Right lobe of liver (tissue), 6 donors: ENCODE measurements around the gene HTD2. TPM values are rescaled to one million over a fixed set of nuclear protein-coding genes. Genes with fewer than 3 reads are reported as not detected.
"Not testable (repeated sequence)": the region's sequence is repeated elsewhere in the genome, so short reads cannot be mapped to it uniquely, and the experiment has no call there.

Experiments used
- ATAC-seq, 4 donors: fragments of 200-7000 bp; cut with Tn5 transposase; one replicate each; pipeline ENCODE4 v1.9.1; 2020; ENCODE audit warnings: mild to moderate bottlenecking in 4 of 4, moderate library complexity in 4 of 4
- DNase-seq, 3 donors: peaks; one replicate each; pipeline ENCODE4 v3.0.0-alpha.2; 2020
- H3K27ac ChIP-seq, 3 donors: fragments of 200-600 bp; one replicate each; pipeline ENCODE4 v1.8.0; 2022
- H3K27me3 ChIP-seq, 2 donors: fragments of 200-600 bp; one replicate each; pipeline ENCODE4 v1.8.0; 2022
- H3K36me3 ChIP-seq, 4 donors: fragments of 200-600 bp; sonication (generic) in 1 of 4; one replicate each; pipeline versions ENCODE4 v1.5.1 to v1.8.0; 2017 to 2022; ENCODE audit warnings: control low read depth in 1 of 4
- H3K4me1 ChIP-seq, 4 donors: fragments of 200-600 bp; sonication (generic) in 1 of 4; one replicate each; pipeline versions ENCODE4 v1.5.1 to v1.8.0; 2017 to 2022; ENCODE audit warnings: control low read depth in 1 of 4
- H3K4me3 ChIP-seq, 3 donors: fragments of 200-600 bp; one replicate each; pipeline ENCODE4 v1.8.0; 2022
- H3K9me3 ChIP-seq, 4 donors: fragments of 200-600 bp; sonication (generic) in 1 of 4; one replicate each; pipeline versions ENCODE4 v1.5.1 to v1.8.0; 2017 to 2022; ENCODE audit warnings: control low read depth in 1 of 4
- CTCF ChIP-seq, 4 donors: fragments of 200-600 bp in 3 of 4; fragments of 450-650 bp in 1 of 4; IDR thresholded peaks; one replicate each; pipeline versions ENCODE4 v1.5.1 to v1.8.0; 2016 to 2022; ENCODE audit warnings: antibody characterized with exemption in 4 of 4, mild to moderate bottlenecking in 2 of 4
- POLR2A ChIP-seq: fragments of 450-650 bp; IDR thresholded peaks from one replicate; pipeline ENCODE4 v1.6.1; 2017; ENCODE audit warnings: antibody characterized with exemption, mild to moderate bottlenecking
- WGBS: methylation state at CpG from one replicate; pipeline ENCODE4 v1.1.6; 2018; ENCODE audit warnings: low coverage, low lambda C conversion rate; ENCODE audit not compliant: insufficient coverage; ENCODE audit errors: missing lambda C conversion rate; 5-methylcytosine and 5-hydroxymethylcytosine counted together
- intact Hi-C, 2 donors: fragments of 100-400 bp; cut with DNase I; formaldehyde crosslinking; loops; one replicate each; pipeline versions ENCODE4 v1.11.2 to v1.14.1; 2022
- total RNA-seq, 6 experiments: library from RNA; depleted of rRNA in 2 of 6; stranded (reverse); fragments of >200 nt in 2 of 6; fragmentation: NEBNext Ultra II Directional in 3 of 6; extraction: Animal tissue kit (Norgen Biotek cat#: 25700) in 3 of 6; gene quantifications; one replicate each; pipeline versions ENCODE4 v1.1.0 to v1.2.4, GENCODE V29; 2016 to 2023
- donor health status: DM: no; HTN: yes; CAD: no.
- donor health status: DM: no; HTN: no; CAD: no.
- donor health status: DM: no; HTN: no; CAD: no.
- donor health status: DM: no; HTN: yes; CAD: no.
- donor health status: DM: no; HTN: yes; CAD: no.

HTD2 gene
- total RNA-seq, 6 experiments from 2014 or later = 6.1 to 9.9 (median 8.5) TPM

- H3K36me3 ChIP-seq = peaks cover 0 to 45% (median 13%) of the 10 kb centered on the region in 4 donors
- H3K4me3 ChIP-seq = no peak overlapping the region
- intact Hi-C loops = no loop called here
- ATAC-seq (no peak), DNase-seq (no peak)
- TF ChIP-seq CTCF (IDR thresholded peaks at IDR 0.05) (no peak), POLR2A (no peak)
- no peaks in the 10 kb centered on the region for H3K27me3 ChIP-seq
- WGBS = no CpG with 5 or more reads among the region's 7 CpGs
- H3K27ac ChIP-seq = no peak overlapping the region
- H3K4me1 ChIP-seq = peaks cover 0 to 12% (median 0%) of the 10 kb centered on the region in 4 donors
- H3K9me3 ChIP-seq = no peaks in the 10 kb centered on the region
These were observed 25.3 kb upstream of the HTD2 start for GRCh38 chr3:58281069-58281468.

GRCh38 chr3:58285334-58285733, 21.0 kb upstream of the HTD2 start:
- 87% methylated on average over 7 of the region's 7 CpGs for WGBS
- no peak overlapping the region for H3K4me3 ChIP-seq
- H3K27me3 ChIP-seq = no peaks in the 10 kb centered on the region
- no peaks in the 10 kb centered on the region for H3K4me1 ChIP-seq
- intact Hi-C loops = no loop called here
- no peak for ATAC-seq
- no peaks in the 10 kb centered on the region for H3K9me3 ChIP-seq
- H3K36me3 ChIP-seq = peaks cover 0 to 65% (median 24%) of the 10 kb centered on the region in 4 donors
- H3K27ac ChIP-seq = no peak overlapping the region
- no peak for DNase-seq
- TF ChIP-seq CTCF (IDR thresholded peaks at IDR 0.05) (no peak), POLR2A (no peak)

- Histone ChIP-seq H3K36me3 (peaks cover 0 to 45% (median 17%) of the 10 kb centered on the region in 4 donors), H3K4me3 (no peak overlapping the region), H3K4me1 (no peaks in the 10 kb centered on the region), H3K9me3 (no peaks in the 10 kb centered on the region), H3K27ac (no peak overlapping the region), H3K27me3 (no peaks in the 10 kb centered on the region)
- 94% methylated on average over 2 of the region's 6 CpGs for WGBS
- TF ChIP-seq CTCF (IDR thresholded peaks at IDR 0.05) (no peak), POLR2A (no peak)
- intact Hi-C loops = no loop called here
- ATAC-seq (no peak), DNase-seq (no peak)
These were observed 19.0 kb upstream of the HTD2 start for GRCh38 chr3:58287354-58287753.

GRCh38 chr3:58288011-58288728, 18.1 kb upstream of the HTD2 start:
- no peak for TF ChIP-seq POLR2A
- no peak for TF ChIP-seq CTCF (IDR thresholded peaks at IDR 0.05)
- Histone ChIP-seq H3K27ac (no peak overlapping the region), H3K9me3 (no peaks in the 10 kb centered on the region), H3K4me3 (no peak overlapping the region), H3K36me3 (peaks cover 0 to 38% (median 18%) of the 10 kb centered on the region in 4 donors), H3K27me3 (no peaks in the 10 kb centered on the region), H3K4me1 (no peaks in the 10 kb centered on the region)
- ATAC-seq (peak in 2 of 4 donors; percentile 13 to 31), DNase-seq (no peak)
- 68% methylated on average over 3 of the region's 4 CpGs for whole genome bisulfite sequencing
- intact Hi-C loops = no loop called here

- H3K4me1 ChIP-seq, H3K9me3 ChIP-seq, intact Hi-C loops, H3K27me3 ChIP-seq, H3K4me3 ChIP-seq, ATAC-seq, DNase-seq, H3K27ac ChIP-seq: not testable (repeated sequence)
- whole genome bisulfite sequencing = 100% methylated on average over 1 of the region's 4 CpGs
- H3K36me3 ChIP-seq = peaks cover 0 to 37% (median 18%) of the 10 kb centered on the region in 4 donors
These were observed 17.2 kb upstream of the HTD2 start for GRCh38 chr3:58288964-58289613.

- H3K9me3 ChIP-seq, H3K4me1 ChIP-seq, H3K27ac ChIP-seq, ATAC-seq, DNase-seq, H3K4me3 ChIP-seq, H3K27me3 ChIP-seq: not testable (repeated sequence)
- H3K36me3 ChIP-seq = peaks cover 0 to 27% (median 15%) of the 10 kb centered on the region in 4 donors
- intact Hi-C loops = loop anchor here (10.0 kb wide), 2 partner anchors 66 to 286 kb away; partner anchors contain the start of gene FLNB (in 1 of the 2)
- WGBS = no CpG with 5 or more reads among the region's 33 CpGs
These were observed 15.9 kb upstream of the HTD2 start for GRCh38 chr3:58290446-58290845.
